Right renal pelvis (tissue), 4 donors: ENCODE measurements around the gene THSD1. TPM values are rescaled to one million over a fixed set of nuclear protein-coding genes. Genes with fewer than 3 reads are reported as not detected.
"Not testable (repeated sequence)": the region's sequence is repeated elsewhere in the genome, so short reads cannot be mapped to it uniquely, and the experiment has no call there.

Experiments used
- DNase-seq, 4 donors: peaks; one replicate each; pipeline ENCODE4 v3.0.0-alpha.2; 2013; ENCODE audit warnings: low read depth in 4 of 4, low spot score in 3 of 4, missing footprints in 1 of 4
- polyA plus RNA-seq, 4 donors: library from polyadenylated mRNA; unstranded; fragments of 120-200 nt; gene quantifications; one replicate each; pipeline ENCODE4 v1.2.1, GENCODE V29; 2013; ENCODE audit not compliant: insufficient read length in 4 of 4

The THSD1 gene
- polyA plus RNA-seq, 4 donors: 7.0 to 8.8 (median 7.3) TPM

GRCh38 chr13:52411629-52412028 is 5.7 kb upstream of the THSD1 start:
- DNase-seq: no peak

DNA sequence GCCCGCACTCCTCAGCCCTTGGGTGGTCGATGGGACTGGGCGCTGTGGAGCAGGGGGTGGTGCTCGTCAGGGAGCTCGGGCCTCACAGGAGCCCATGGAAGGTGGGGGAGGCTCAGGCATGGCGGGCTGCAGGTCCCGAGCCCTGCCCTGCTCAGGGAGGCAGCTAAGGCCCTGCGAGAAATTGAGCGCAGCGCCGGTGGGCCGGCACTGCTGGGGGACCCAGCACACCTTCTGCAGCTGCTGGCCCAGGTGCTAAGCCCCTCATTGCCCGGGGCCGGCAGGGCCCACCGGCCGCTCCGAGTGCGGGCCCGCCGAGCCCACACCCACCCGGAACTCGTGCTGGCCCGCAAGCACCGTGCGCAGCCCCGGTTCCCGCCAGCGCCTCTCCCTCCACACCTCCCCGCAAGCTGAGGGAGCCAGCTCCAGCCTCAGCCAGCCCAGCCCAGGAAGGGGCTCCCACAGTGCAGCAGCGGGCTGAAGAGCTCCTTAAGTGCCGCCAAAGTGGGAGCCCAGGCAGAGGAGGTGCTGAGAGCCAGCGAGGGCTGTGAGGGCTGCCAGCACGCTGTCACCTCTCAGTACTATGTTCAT is 2.2 kb upstream of the THSD1 start:
- not testable (repeated sequence) for DNase-seq

- DNase-seq: not testable (repeated sequence)
Measured at GRCh38 chr13:52407436-52407835, 1.5 kb upstream of the THSD1 start.

DNA sequence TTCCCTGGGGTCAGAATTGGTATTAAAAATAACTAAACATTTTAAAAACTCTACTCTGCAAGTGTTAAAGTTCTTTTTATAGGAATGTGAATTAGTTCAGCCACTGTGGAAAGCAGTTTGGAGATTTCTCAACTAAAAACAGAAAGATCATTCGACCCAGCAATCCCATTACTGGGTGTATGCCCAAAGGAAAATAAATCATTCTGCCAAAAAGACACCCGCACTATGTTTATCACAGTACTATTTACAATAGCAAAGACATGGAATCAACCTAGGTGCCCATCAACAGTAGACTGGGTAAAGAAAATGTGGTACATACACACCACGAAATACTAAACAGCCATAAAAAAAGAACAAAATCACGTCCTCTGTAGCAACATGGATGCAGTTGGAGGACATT is 657 bp upstream of the THSD1 start:
- no peak for DNase-seq

GRCh38 chr13:52405369-52405766 is 604 bp downstream of the THSD1 start:
- DNase-seq: no peak

DNA sequence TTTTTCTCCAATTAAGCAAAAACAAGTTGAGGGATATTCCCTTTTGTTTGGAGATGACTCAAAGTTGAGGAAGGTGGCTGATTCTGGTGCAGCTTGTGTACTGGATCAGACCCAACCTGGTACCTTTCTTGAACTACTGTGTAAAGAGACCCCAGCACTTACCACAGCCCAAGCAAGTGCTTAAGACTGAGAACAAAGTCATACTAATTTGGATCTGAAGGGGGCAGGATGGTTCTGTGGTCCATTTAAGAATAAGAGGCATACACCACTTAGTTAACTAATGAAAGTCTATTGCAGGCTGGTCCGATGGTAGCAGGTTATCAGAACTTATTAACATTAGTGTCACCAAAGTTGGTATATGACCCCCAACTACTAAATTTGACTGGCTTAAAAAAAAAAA is 6.3 kb downstream of the THSD1 start:
- DNase-seq: no peak

- no peak for DNase-seq
Measured at GRCh38 chr13:52399046-52399445, 6.9 kb downstream of the THSD1 start.

DNA sequence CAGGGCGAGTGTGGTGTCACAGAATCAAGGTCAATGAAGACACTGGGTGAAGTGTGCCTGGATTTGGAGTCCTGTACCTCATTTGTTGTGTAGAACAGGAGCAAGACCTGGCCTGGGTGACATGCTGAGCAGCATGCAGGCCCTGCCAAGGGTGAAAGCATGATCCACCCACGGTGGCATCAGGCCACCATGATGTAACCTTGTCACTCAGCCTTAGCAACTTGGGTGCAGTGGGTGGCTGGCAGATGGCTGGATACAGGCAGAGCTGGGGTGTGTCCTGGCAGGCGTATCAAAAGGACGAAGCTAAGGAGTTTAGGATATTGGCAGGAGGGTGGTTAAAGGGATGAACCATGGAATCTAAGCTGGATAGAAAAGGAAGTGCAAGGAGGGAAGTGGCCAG is 10.3 kb downstream of the THSD1 start:
- no peak for DNase-seq

DNA sequence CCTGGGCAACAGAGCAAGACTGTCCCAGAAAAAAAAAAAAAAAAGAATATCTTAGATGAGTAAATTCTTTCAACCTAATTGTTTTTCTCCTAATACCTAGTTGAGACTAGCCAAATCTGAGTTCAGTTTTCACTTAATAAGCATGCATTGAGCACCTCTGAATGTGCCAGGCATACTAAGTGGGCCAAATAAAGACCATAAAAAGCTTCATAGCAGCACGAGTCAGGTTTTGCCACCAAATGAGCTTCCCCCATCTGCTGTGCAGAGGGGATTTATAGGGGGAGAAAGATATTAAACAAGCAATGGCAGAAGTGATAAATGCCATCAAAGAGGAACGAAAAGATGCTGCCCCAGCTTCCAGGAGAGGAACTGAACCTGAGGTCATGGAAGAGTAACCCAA is 11.4 kb downstream of the THSD1 start:
- no peak for DNase-seq

GRCh38 chr13:52393572-52394357 is 12.2 kb downstream of the THSD1 start:
- no peak for DNase-seq

DNA sequence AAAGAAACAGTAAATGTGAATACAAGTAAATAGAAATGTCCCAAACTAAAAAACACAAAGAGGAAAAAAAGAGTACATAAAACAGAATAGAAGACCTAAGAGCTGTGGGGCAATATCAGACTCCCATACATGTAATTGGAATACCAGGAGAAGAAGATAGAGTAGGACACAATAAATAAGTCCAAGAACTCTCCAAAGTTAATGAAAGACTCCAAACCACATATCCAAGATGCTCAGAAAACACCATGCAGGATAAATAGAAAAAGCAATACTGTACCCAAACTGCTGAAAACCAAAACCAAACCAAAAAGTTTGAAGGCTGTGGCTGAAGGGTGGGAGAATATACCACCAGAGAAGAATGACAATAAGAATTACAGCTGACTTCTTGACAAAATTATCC is 18.3 kb downstream of the THSD1 start:
- no peak for DNase-seq

DNA sequence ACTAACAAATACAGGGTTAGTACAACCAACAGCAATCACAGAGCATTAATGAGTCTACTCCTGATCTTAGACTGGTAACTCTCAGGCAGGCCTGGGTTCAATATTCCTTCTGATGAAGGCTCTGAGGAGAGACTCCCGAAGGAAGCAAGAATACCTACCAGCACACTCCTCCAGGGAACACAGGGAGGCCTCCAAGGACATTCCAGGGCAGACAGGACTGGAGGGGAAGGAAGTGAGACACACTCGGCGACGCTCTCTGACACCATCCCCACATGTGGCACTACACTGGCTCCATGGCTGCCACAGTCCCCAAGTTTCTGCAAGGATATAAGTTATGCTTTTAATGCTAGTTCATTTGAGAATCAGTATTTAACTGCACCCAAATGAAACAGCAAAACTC is 20.1 kb downstream of the THSD1 start:
- no peak for DNase-seq

GRCh38 chr13:52383366-52383765 is 22.6 kb downstream of the THSD1 start:
- no peak for DNase-seq

DNA sequence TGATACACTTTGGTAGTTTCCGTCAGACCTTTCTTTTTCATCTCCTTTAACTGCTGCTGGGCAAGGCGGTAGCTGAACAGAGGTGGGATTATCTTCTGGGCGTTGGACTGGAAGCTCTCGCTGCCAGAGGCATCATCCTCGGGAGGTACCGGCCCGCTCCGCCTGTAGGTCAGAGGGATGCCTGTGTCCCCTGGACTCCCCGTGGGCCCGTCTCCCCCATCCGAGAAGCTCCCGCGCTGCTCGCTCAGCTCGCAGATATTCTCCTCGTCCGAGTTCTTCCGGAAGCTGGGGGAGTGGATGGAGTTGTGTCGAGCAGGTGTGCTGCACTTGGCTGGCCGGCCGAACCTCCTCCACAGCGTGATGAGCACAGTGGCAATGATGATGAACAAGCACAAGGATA is 27.7 kb downstream of the THSD1 start:
- DNase-seq: no peak

GRCh38 chr13:52377898-52378297 is 28.1 kb downstream of the THSD1 start:
- no peak for DNase-seq

GRCh38 chr13:52374873-52375411 is 31.0 kb downstream of the THSD1 start:
- no peak for DNase-seq

GRCh38 chr13:52374389-52374788 is 31.6 kb downstream of the THSD1 start:
- DNase-seq: no peak

GRCh38 chr13:52373277-52373676 is 32.7 kb downstream of the THSD1 start:
- DNase-seq: not testable (repeated sequence)

GRCh38 chr13:52371736-52372247 is 34.2 kb downstream of the THSD1 start:
- DNase-seq: no peak

DNA sequence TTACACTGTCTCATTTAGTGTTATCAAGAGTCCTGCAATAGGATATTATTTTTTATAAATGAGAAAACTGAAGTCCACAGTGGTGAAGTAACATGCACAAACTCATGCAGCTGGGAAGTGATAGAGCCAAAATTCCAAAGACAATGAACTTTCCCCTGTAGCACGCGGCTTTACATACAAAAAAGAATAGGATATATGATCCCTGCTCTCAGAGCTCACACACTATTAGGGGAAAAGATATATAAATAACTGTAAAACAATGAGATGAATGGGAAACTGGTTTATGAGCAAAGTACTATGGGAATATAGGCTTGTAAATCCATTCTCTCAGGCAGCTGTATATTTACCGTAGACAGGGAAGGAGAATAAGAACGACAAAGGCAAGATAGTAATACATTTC is 39.7 kb downstream of the THSD1 start:
- DNase-seq: no peak

DNA sequence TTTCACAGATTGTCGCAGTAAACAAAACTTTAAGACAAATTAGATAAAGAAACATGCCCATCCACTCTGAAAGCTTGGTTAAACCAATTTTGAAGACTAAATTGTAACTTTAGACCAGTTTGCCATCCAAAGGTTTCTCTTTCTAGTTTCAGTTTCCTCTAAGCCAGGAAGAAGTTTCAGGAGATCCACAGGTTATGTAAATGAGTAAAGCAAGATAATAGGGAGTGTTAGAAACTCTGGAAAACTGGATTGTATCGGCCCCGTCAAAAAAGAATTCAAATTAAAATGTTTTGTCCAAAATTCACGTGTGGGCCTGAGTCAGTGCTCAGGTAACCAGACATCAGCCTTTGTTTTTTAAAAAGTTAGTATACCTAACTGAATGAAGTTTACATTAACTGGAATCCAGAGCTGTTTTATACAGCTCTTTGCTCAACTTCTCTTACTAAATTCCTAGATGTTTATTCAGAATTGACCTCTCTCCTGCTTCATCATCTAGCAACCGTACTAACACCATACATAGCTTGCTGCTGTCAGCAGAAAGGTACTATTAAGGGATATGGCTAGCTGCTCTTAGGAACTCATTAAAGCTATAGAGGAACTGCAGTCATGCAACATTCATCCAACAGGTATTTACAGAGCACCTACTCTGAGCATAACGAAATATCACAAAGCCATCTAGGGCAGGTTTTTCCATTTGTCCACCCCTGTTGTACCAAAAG is 43.6 kb downstream of the THSD1 start:
- DNase-seq: not testable (repeated sequence)
